Thymus (tissue), 11 donors: ENCODE measurements around the gene THAP5. TPM values are rescaled to one million over a fixed set of nuclear protein-coding genes. Genes with fewer than 3 reads are reported as not detected.
"Not testable (repeated sequence)": the region's sequence is repeated elsewhere in the genome, so short reads cannot be mapped to it uniquely, and the experiment has no call there.

Experiments used
- DNase-seq, 9 donors: peaks; one replicate each; pipeline ENCODE4 v3.0.0-alpha.2; 2013; ENCODE audit warnings: low spot score in 9 of 9, low read depth in 6 of 9, missing footprints in 1 of 9
- H3K27ac ChIP-seq, 2 donors: one replicate each; pipeline ENCODE4 v1.5.1; 2013; ENCODE audit warnings: control low read depth in 1 of 2, low read depth in 1 of 2, low read length in 1 of 2, mild to moderate bottlenecking in 1 of 2, moderate library complexity in 1 of 2
- H3K27me3 ChIP-seq, 2 donors: one replicate each; pipeline ENCODE4 v1.5.1; 2013; ENCODE audit warnings: low read length in 1 of 2; ENCODE audit not compliant: control insufficient read depth in 2 of 2, insufficient read depth in 1 of 2
- H3K36me3 ChIP-seq, 2 donors: one replicate each; pipeline ENCODE4 v1.5.1; 2013; ENCODE audit warnings: low read length in 1 of 2, mild to moderate bottlenecking in 1 of 2, moderate library complexity in 1 of 2; ENCODE audit not compliant: control insufficient read depth in 2 of 2, insufficient read depth in 2 of 2
- H3K4me1 ChIP-seq, 2 donors: one replicate each; pipeline ENCODE4 v1.5.1; 2013; ENCODE audit warnings: low read length in 2 of 2; ENCODE audit not compliant: control insufficient read depth in 2 of 2, insufficient read depth in 2 of 2
- H3K4me3 ChIP-seq, 2 donors: one replicate each; pipeline ENCODE4 v1.5.1; 2013; ENCODE audit warnings: low read length in 2 of 2, control low read depth in 1 of 2, mild to moderate bottlenecking in 1 of 2
- H3K9me3 ChIP-seq, 2 donors: one replicate each; pipeline ENCODE4 v1.5.1; 2013; ENCODE audit warnings: low read length in 1 of 2, mild to moderate bottlenecking in 1 of 2; ENCODE audit not compliant: control insufficient read depth in 2 of 2, insufficient read depth in 1 of 2
- WGBS: extraction: QIAGEN DNeasy Blood & Tissue Kit; methylation state at CpG from one replicate; pipeline ENCODE4 v1.1.7; 2013; 5-methylcytosine and 5-hydroxymethylcytosine counted together
- polyA plus RNA-seq: library from polyadenylated mRNA; stranded (reverse); fragments of 200-250 nt; gene quantifications from one replicate; pipeline ENCODE4 v1.2.3, GENCODE V29; 2013
- total RNA-seq: library from RNA; stranded (reverse); fragments of 120-200 nt; gene quantifications from one replicate; pipeline ENCODE4 v1.2.4, GENCODE V29; 2013
- donor health status: healthy.

Gene THAP5
- total and polyA plus RNA-seq, 2 donors: 16.2 to 24.2 TPM

DNA sequence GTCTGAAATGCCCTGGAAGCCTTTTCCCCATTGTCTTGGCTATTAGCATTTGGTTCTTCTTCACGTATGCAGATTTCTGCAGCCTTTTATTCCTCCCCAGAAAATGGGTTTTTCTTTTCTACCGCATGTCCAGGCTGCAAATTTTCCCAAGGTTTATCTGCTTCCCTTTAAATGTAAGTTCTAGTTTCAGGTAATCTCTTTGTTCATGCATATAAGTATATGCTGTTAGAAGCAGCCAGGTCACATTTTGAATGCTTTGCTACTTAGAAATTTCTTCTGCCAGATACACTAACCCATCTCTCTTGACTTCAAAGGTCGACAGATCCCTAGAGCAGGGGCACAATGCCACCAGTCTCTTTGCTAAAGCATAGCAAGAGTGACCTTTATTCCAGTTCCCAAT lies 12.3 kb downstream of the THAP5 start:
- peaks cover 0 to 4% of the 10 kb centered on the region in 2 donors for H3K36me3 ChIP-seq
- no peak overlapping the region for H3K4me3 ChIP-seq
- no peak for DNase-seq
- peaks cover 0 to 8% of the 10 kb centered on the region in 2 donors for H3K9me3 ChIP-seq
- no peaks in the 10 kb centered on the region for H3K27me3 ChIP-seq
- H3K27ac ChIP-seq: no peak overlapping the region
- 98% methylated on average over 3 of the region's 3 CpGs for WGBS
- no peaks in the 10 kb centered on the region for H3K4me1 ChIP-seq

DNA sequence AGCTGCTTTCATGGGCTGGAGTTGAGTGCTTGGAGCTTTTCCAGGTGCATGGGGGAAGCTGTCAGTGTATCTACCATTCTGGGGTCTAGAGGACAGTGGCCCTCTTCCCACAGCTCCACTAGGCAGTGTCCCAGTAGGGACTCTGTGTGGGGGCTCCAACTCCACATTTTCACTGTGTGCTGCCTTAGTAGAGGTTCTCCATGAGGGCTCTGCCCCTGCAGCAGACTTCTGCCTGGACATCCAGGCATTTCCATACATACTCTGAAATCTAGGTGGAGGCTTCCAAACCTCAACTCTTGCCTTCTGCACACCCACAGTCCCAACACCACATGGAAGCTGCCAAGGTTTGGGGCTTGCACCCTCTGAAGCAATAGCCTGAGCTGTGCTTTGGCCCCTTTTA lies 12.8 kb downstream of the THAP5 start:
- H3K9me3 ChIP-seq, H3K4me3 ChIP-seq, H3K27me3 ChIP-seq, H3K36me3 ChIP-seq, H3K27ac ChIP-seq, H3K4me1 ChIP-seq, DNase-seq: not testable (repeated sequence)

DNA sequence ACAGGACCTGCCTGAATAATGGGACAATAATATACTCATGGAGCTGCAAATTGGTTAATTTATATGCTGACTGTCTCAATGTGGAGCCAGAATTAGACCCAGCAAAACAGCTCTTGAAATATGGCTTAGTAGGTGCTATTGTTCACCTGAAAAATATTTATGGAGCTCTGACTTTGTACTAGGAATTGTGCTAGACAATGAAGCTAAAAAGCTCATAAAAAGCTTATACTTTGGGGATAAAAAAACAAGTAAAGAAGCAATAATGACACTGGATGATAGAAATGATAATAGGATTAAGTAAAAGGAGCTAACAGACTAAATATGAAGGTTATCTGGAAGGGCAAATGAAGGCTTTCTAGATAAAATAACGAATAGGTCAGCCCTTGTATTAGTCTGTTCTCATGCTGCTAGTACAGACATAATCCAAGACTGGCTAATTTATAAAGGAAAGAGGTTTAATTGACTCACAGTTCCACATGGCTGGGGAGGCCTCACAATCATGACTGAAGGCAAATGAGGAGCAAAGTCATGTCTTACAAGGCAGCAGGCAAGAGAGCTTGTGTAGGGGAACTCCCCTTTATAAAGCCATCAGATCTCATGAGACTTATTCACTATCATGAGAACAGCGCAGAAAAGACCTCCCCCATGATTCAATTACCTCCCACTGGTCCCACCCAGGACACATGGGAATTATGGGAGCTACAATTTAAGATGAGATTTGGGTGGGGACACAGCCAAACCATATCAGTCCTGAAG lies 21.2 kb downstream of the THAP5 start:
- H3K27me3 ChIP-seq, DNase-seq, H3K4me1 ChIP-seq, H3K36me3 ChIP-seq, H3K4me3 ChIP-seq, H3K9me3 ChIP-seq, H3K27ac ChIP-seq: not testable (repeated sequence)
- 98% methylated on average over 2 of the region's 2 CpGs for WGBS

DNA sequence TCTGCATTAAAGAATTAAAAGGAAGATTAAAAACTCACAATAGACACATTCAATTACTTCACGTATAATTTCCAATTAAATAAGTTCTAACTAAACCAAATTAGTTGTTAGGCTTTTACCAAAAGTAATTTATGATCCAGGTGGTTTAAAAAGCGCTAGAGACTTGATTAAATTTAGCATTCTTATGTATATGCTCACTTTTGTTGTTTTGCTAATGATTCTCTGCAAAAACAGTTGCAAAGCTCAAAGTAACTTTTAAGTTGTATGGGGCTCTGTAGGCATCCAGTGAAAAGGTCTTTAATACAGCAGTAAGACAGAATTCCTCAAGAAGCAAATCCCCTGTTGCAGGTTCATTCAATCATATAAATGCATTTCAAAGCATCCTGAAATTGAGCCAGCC lies 28.0 kb downstream of the THAP5 start:
- H3K27me3 ChIP-seq: no peaks in the 10 kb centered on the region
- no peaks in the 10 kb centered on the region for H3K9me3 ChIP-seq
- no peaks in the 10 kb centered on the region for H3K36me3 ChIP-seq
- no peaks in the 10 kb centered on the region for H3K4me1 ChIP-seq
- DNase-seq: no peak
- H3K4me3 ChIP-seq: no peak overlapping the region
- 95% methylated on average over 2 of the region's 2 CpGs for WGBS
- no peak overlapping the region for H3K27ac ChIP-seq

DNA sequence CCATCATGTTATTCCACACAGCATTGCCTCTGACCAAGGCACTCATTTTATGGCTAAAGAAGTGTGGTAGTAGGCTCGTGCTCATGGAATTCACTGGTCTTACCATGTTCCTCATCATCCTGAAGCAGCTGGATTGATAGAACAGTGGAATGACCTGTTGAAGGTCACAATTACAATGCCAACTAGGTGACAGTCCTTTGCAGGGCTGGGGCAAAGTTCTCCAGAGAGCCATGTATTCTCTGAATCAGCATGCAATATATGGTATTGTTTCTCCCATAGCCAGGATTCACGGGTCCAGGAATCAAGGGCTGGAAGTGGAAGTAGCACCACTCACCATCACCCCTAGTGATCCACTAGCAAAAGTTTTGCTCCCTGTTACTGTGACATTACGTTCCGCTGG lies 30.8 kb downstream of the THAP5 start:
- WGBS: 97% methylated on average over 4 of the region's 4 CpGs
- H3K4me3 ChIP-seq, H3K27ac ChIP-seq, H3K9me3 ChIP-seq, H3K4me1 ChIP-seq, H3K27me3 ChIP-seq, DNase-seq, H3K36me3 ChIP-seq: not testable (repeated sequence)

DNA sequence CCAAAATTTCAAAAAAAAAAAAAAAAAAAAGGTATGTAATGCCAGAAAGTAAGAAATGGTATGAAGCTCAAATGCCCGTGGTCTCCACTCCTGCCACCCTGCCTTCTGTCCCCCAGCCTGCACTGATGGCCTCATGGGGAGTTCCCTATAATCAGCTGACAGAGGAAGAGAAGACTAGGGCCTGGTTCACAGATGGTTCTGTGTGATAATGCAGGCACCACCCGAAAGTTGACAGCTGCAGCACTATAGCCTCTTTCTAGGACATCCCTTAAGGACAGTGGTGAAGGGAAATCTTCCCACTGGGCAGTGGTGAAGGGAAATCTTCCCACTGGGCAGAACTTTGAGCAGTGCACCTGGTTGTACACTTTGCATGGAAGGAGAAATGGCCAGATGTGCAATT lies 31.3 kb downstream of the THAP5 start:
- WGBS: 26% methylated on average over 2 of the region's 2 CpGs
- H3K36me3 ChIP-seq, H3K4me1 ChIP-seq, H3K4me3 ChIP-seq, H3K27me3 ChIP-seq, DNase-seq, H3K9me3 ChIP-seq, H3K27ac ChIP-seq: not testable (repeated sequence)

DNA sequence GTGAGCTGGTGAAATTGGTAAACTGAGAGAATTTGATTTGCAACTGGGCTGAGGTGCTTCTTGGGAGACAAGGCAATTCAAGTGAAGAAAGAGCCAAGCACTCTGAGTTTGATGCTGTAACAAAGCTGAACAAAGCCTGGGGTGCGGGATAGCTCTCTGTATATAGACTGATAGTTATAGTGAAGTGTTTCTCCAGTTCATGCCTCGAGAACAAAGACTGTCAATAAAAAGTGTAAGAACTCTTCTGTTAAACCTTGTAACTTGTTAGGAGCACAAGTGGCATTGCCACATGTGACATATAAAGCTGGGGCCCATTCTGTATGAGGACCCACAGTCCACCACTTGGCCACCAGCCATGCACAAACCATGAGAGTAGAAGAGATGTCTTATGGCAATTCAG lies 32.3 kb downstream of the THAP5 start:
- no peak for DNase-seq
- H3K4me1 ChIP-seq: no peaks in the 10 kb centered on the region
- H3K4me3 ChIP-seq: no peak overlapping the region
- H3K27ac ChIP-seq: no peak overlapping the region
- WGBS: 92% methylated on average over 2 of the region's 2 CpGs
- no peaks in the 10 kb centered on the region for H3K36me3 ChIP-seq
- H3K9me3 ChIP-seq: no peaks in the 10 kb centered on the region
- no peaks in the 10 kb centered on the region for H3K27me3 ChIP-seq

DNA sequence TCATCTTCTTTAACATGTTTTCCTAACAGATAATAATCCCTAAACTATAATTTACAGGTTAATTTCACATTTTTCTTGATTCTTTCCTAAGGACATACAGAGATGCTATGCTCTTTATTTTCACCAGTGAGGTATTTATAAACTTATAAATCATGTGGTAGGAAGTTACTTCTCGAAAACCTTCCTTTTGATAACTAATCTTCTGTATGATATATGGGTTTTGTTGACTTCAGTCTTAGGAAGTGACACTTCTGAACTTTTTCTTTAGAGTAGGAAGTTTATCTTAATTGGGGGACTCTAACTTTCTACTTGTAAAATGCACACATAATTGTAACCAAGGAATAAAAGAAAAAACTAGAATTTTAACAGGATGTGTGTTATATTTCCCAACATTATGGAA lies 33.8 kb downstream of the THAP5 start:
- no peak for DNase-seq
- 40% methylated on average over 1 of the region's 1 CpG for WGBS
- Histone ChIP-seq H3K4me1 (no peaks in the 10 kb centered on the region), H3K27me3 (no peaks in the 10 kb centered on the region), H3K9me3 (no peaks in the 10 kb centered on the region), H3K27ac (no peak overlapping the region), H3K36me3 (no peaks in the 10 kb centered on the region), H3K4me3 (no peak overlapping the region)

DNA sequence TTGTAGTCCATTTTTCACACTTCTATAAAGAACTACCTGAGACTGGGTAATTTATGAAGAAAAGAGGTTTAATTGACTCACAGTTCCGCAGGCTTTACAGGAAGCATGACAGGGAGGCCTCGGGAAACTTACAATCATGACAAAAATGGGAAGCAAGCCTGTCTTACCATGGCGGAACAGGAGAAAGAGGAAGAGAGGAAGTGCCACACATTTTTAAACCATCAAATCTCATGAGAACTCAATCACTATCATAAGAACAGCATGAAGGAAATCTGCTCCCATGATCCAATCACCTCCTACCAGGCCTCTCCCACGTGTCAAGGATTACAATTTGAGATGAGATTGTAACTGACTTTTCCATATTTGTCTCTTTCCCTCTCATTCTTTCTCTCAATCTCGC lies 34.2 kb downstream of the THAP5 start:
- Histone ChIP-seq H3K27ac (no peak overlapping the region), H3K9me3 (no peaks in the 10 kb centered on the region), H3K36me3 (no peaks in the 10 kb centered on the region), H3K4me1 (no peaks in the 10 kb centered on the region), H3K4me3 (no peak overlapping the region), H3K27me3 (no peaks in the 10 kb centered on the region)
- WGBS: 71% methylated on average over 5 of the region's 5 CpGs
- no peak for DNase-seq

DNA sequence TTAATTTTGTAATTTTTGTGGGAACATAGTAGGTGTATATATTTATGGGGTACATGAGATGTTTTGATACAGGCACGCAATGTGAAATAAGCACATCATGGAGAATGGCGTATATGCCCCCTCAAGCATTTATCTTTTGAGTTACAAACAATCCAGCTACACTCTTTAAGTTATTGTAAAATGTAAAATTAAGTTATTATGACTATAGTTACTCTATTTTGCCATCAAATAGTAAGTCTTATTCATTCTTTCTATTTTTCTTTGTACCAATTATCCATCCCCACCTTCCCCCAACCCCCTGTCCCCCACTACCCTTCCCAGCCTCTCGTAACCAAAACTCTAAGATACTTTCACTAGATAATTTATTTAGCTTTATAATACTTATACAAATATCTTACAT lies 35.8 kb downstream of the THAP5 start:
- no peak overlapping the region for H3K27ac ChIP-seq
- no peaks in the 10 kb centered on the region for H3K9me3 ChIP-seq
- 98% methylated on average over 3 of the region's 3 CpGs for WGBS
- DNase-seq: no peak
- no peaks in the 10 kb centered on the region for H3K36me3 ChIP-seq
- H3K27me3 ChIP-seq: no peaks in the 10 kb centered on the region
- H3K4me1 ChIP-seq: no peaks in the 10 kb centered on the region
- no peak overlapping the region for H3K4me3 ChIP-seq
